WTC11 (cell line): Measurements from ENCODE around the gene UBE3C. TPM values are rescaled to one million over a fixed set of nuclear protein-coding genes. Genes with fewer than 3 reads are reported as not detected.

Source experiments
- ATAC-seq: fragments of 200-7000 bp; cut with Tn5 transposase; 2 replicates; pipeline ENCODE4 v1.10.0; 2021; ENCODE audit warnings: mild to moderate bottlenecking, moderate library complexity
- CTCF ChIA-PET: fragments of 300-600 bp; sonication (Branson Sonifier 250); formaldehyde crosslinking; loops from one replicate; lab custom pipeline; 2021; ENCODE audit warnings: antibody characterized with exemption; lab: Charles Lee
- POLR2A ChIA-PET: fragments of 350-600 bp; sonication (Branson Sonifier 250); formaldehyde crosslinking; loops from one replicate; lab custom pipeline; 2021; ENCODE audit warnings: antibody characterized with exemption; lab: Charles Lee
- DNase-seq: peaks from one replicate; pipeline ENCODE4 v3.0.0; 2021; ENCODE audit warnings: low spot score
- H3K27ac Mint-ChIP-seq: 2 replicates; pipeline ENCODE4 v1.8.0; 2021; ENCODE audit warnings: mixed read lengths
- H3K27me3 Mint-ChIP-seq: 2 replicates; pipeline ENCODE4 v1.8.0; 2021; ENCODE audit warnings: low read depth, mild to moderate bottlenecking, moderate library complexity, mixed read lengths
- H3K36me3 Mint-ChIP-seq: 2 replicates; pipeline ENCODE4 v1.8.0; 2021; ENCODE audit warnings: mixed read lengths
- H3K4me1 Mint-ChIP-seq: 2 replicates; pipeline ENCODE4 v1.8.0; 2022; ENCODE audit warnings: mixed read lengths
- H3K4me3 Mint-ChIP-seq: 2 replicates; pipeline ENCODE4 v1.8.0; 2021; ENCODE audit warnings: mild to moderate bottlenecking, moderate library complexity, mixed read lengths
- H3K9me3 Mint-ChIP-seq: 2 replicates; pipeline ENCODE4 v1.8.0; 2021; ENCODE audit warnings: mixed read lengths
- ATF2 ChIP-seq: sonication (generic); formaldehyde crosslinking; IDR thresholded peaks from 2 replicates; pipeline ENCODE4 v1.8.1; 2022; ENCODE audit warnings: low read depth, missing genetic modification reagents, borderline replicate concordance
- CREB1 ChIP-seq: sonication (generic); formaldehyde crosslinking; IDR thresholded peaks from 2 replicates; pipeline ENCODE4 v1.8.0; 2023; ENCODE audit warnings: mild to moderate bottlenecking, missing genetic modification reagents
- E2F5 ChIP-seq: sonication (generic); formaldehyde crosslinking; IDR thresholded peaks from 2 replicates; pipeline ENCODE4 v1.8.1; 2022; ENCODE audit warnings: mild to moderate bottlenecking, moderate library complexity, missing genetic modification reagents
- ELF4 ChIP-seq: sonication (generic); formaldehyde crosslinking; IDR thresholded peaks from 2 replicates; pipeline ENCODE4 v1.8.1; 2022; ENCODE audit warnings: low read depth, mild to moderate bottlenecking, moderate library complexity, missing genetic modification reagents
- ERG ChIP-seq: fragments of 250-450 bp; sonication (Bioruptor Pico); IDR thresholded peaks from 2 replicates; pipeline ENCODE4 v1.8.0; 2021; ENCODE audit warnings: mild to moderate bottlenecking
- FOXJ3 ChIP-seq: sonication (generic); formaldehyde crosslinking; IDR thresholded peaks from 2 replicates; pipeline ENCODE4 v1.9.0; 2021; ENCODE audit warnings: missing genetic modification reagents, mild to moderate bottlenecking, borderline replicate concordance
- FOXP1 ChIP-seq: sonication (generic); formaldehyde crosslinking; IDR thresholded peaks from 2 replicates; pipeline ENCODE4 v1.8.0; 2022; ENCODE audit warnings: missing genetic modification reagents, mild to moderate bottlenecking, moderate library complexity, borderline replicate concordance
- HMGXB4 ChIP-seq: sonication (generic); formaldehyde crosslinking; IDR thresholded peaks from 2 replicates; pipeline ENCODE4 v1.8.1; 2023; ENCODE audit warnings: mild to moderate bottlenecking, moderate library complexity, missing genetic modification reagents
- IRF2 ChIP-seq: sonication (generic); formaldehyde crosslinking; IDR thresholded peaks from 2 replicates; pipeline ENCODE4 v1.8.0; 2022; ENCODE audit warnings: low read depth, missing genetic modification reagents, borderline replicate concordance
- JAZF1 ChIP-seq: fragments of 250-450 bp; sonication (Bioruptor Pico); IDR thresholded peaks from 2 replicates; pipeline ENCODE4 v1.9.0; 2021; ENCODE audit warnings: moderate library complexity, mild to moderate bottlenecking, inconsistent platforms
- NR1H2 ChIP-seq: sonication (generic); formaldehyde crosslinking; IDR thresholded peaks from 2 replicates; pipeline ENCODE4 v1.9.0; 2021; ENCODE audit warnings: mild to moderate bottlenecking, moderate library complexity, missing genetic modification reagents
- PREB ChIP-seq: sonication (generic); formaldehyde crosslinking; IDR thresholded peaks from 2 replicates; pipeline ENCODE4 v1.8.1; 2022; ENCODE audit warnings: mild to moderate bottlenecking, missing genetic modification reagents, moderate library complexity, borderline replicate concordance
- SP1 ChIP-seq: sonication (generic); formaldehyde crosslinking; conservative IDR thresholded peaks from 2 replicates; pipeline ENCODE4 v1.8.1; 2022; ENCODE audit warnings: missing genetic modification reagents
- ZNF121 ChIP-seq: sonication (generic); formaldehyde crosslinking; IDR thresholded peaks from 2 replicates; pipeline ENCODE4 v1.8.0; 2023; ENCODE audit warnings: missing genetic modification reagents
- ZNF317 ChIP-seq: sonication (generic); formaldehyde crosslinking; IDR thresholded peaks from 2 replicates; pipeline ENCODE4 v1.8.1; 2023; ENCODE audit warnings: low read depth, mild to moderate bottlenecking, moderate library complexity, missing genetic modification reagents, borderline replicate concordance
- ZNF416 ChIP-seq: fragments of 250-450 bp; sonication (Bioruptor Pico); IDR thresholded peaks from 2 replicates; pipeline ENCODE4 v1.9.0; 2021; ENCODE audit warnings: mild to moderate bottlenecking, inconsistent platforms
- ZNF532 ChIP-seq: fragments of 250-450 bp; sonication (Bioruptor Pico); IDR thresholded peaks from 2 replicates; pipeline ENCODE4 v1.9.0; 2021; ENCODE audit warnings: mild to moderate bottlenecking, borderline replicate concordance
- total RNA-seq: library from RNA; stranded (reverse); gene quantifications from 3 replicates; pipeline ENCODE4 v1.2.3, GENCODE V29; 2021

Gene UBE3C
- total RNA-seq, 1 experiment from 2014 or later: 59.7 TPM

- TF ChIP-seq ZNF121 (no peak), ELF4 (CRISPR knock-in tag) (no peak), ZNF532 (CRISPR knock-in tag) (no peak), IRF2 (CRISPR knock-in tag) (no peak)
Measured at GRCh38 chr7:157255201-157255606, 116.5 kb downstream of the UBE3C start (continued).

GRCh38 chr7:157263156-157263555, 124.4 kb downstream of the UBE3C start:
- DNase-seq (no peak), ATAC-seq (no peak)
- TF ChIP-seq FOXJ3 (no peak), ZNF532 (CRISPR knock-in tag) (no peak), ATF2 (CRISPR knock-in tag) (no peak), ERG (no peak), PREB (CRISPR knock-in tag) (no peak), E2F5 (CRISPR knock-in tag) (no peak), ZNF317 (CRISPR knock-in tag) (no peak), ZNF416 (CRISPR knock-in tag) (no peak), JAZF1 (CRISPR knock-in tag) (no peak), FOXP1 (CRISPR knock-in tag) (no peak), CREB1 (CRISPR knock-in tag) (no peak), NR1H2 (CRISPR knock-in tag) (no peak), SP1 (CRISPR knock-in tag) (no peak), HMGXB4 (CRISPR knock-in tag) (no peak)

More at GRCh38 chr7:157263156-157263555, 124.4 kb downstream of the UBE3C start:
- Mint-ChIP-seq H3K27ac (no peak overlapping the region), H3K4me3 (no peak overlapping the region), H3K4me1 (no peaks in the 10 kb centered on the region), H3K9me3 (no peaks in the 10 kb centered on the region), H3K36me3 (peaks cover 70% of the 10 kb centered on the region), H3K27me3 (no peaks in the 10 kb centered on the region)
- ChIA-PET CTCF (no interaction called here), POLR2A (no interaction called here)
